Lung (tissue), 12 donors: ENCODE results near the gene CACNA1E. TPM values are rescaled to one million over a fixed set of nuclear protein-coding genes. Genes with fewer than 3 reads are reported as not detected.

Experiments
- ATAC-seq: fragments of 200-7000 bp; cut with Tn5 transposase; one replicate; pipeline ENCODE4 v1.9.1; 2020; ENCODE audit warnings: moderate number of reproducible peaks; ENCODE audit not compliant: insufficient read depth, low FRiP score
- DNase-seq, 3 donors: peaks; one replicate each; pipeline ENCODE4 v3.0.0-alpha.2; 2013 to 2017
- H3K27ac ChIP-seq, 2 donors: one replicate each; pipeline ENCODE4 v1.5.1; 2013; ENCODE audit warnings: mild to moderate bottlenecking in 2 of 2, moderate library complexity in 2 of 2, control low read depth in 1 of 2, inconsistent platforms in 1 of 2, low read depth in 1 of 2, low read length in 1 of 2
- H3K27me3 ChIP-seq, 3 donors: one replicate each; pipeline ENCODE4 v1.5.1; 2013; ENCODE audit warnings: low read length in 2 of 3; ENCODE audit not compliant: control insufficient read depth in 3 of 3, insufficient read depth in 3 of 3
- H3K36me3 ChIP-seq, 4 donors: one replicate each; pipeline ENCODE4 v1.5.1; 2013; ENCODE audit warnings: low read length in 4 of 4, mild to moderate bottlenecking in 1 of 4, moderate library complexity in 1 of 4; ENCODE audit not compliant: control insufficient read depth in 4 of 4, insufficient read depth in 4 of 4
- H3K4me1 ChIP-seq, 5 donors: one replicate each; pipeline ENCODE4 v1.5.1; 2013; ENCODE audit warnings: low read length in 5 of 5, mild to moderate bottlenecking in 2 of 5, moderate library complexity in 1 of 5; ENCODE audit not compliant: control insufficient read depth in 5 of 5, insufficient read depth in 5 of 5
- H3K4me3 ChIP-seq: one replicate; pipeline ENCODE4 v1.5.1; 2013; ENCODE audit warnings: mild to moderate bottlenecking, control low read depth, moderate library complexity
- H3K9ac ChIP-seq, 2 donors: one replicate each; pipeline ENCODE4 v1.5.1; 2013; ENCODE audit warnings: low read length in 2 of 2, control low read depth in 1 of 2; ENCODE audit not compliant: insufficient read depth in 1 of 2
- H3K9me3 ChIP-seq, 4 donors: one replicate each; pipeline ENCODE4 v1.5.1; 2013; ENCODE audit warnings: low read length in 3 of 4, mild to moderate bottlenecking in 1 of 4, moderate library complexity in 1 of 4; ENCODE audit not compliant: control insufficient read depth in 4 of 4, insufficient read depth in 3 of 4
- CTCF ChIP-seq: IDR thresholded peaks from 2 replicates; pipeline ENCODE4 v1.5.1; 2012; ENCODE audit warnings: mild to moderate bottlenecking; ENCODE audit errors: control extremely low read depth, extremely low read depth
- WGBS, 2 donors: extraction: QIAGEN DNeasy Blood & Tissue Kit; methylation state at CpG; one replicate each; pipeline ENCODE4 v1.1.7; 2013; 5-methylcytosine and 5-hydroxymethylcytosine counted together
- polyA plus RNA-seq, 2 donors: library from polyadenylated mRNA; stranded (reverse); fragments of 200-250 nt; gene quantifications; one replicate each; pipeline ENCODE4 v1.2.1, GENCODE V29; 2013
- total RNA-seq, 2 donors: library from RNA; depleted of rRNA in 1 of 2; stranded (reverse); fragments of >200 nt in 1 of 2; gene quantifications; one replicate each; pipeline ENCODE4 v1.2.1, GENCODE V29; 2014 to 2021
- donor health status: control.
- donor health status: control.
- donor health status: Bipolar disorder and iron deficiency.
- donor health status: healthy.
- donor health status: DM: yes; HTN: yes; CAD: no.

The CACNA1E gene
- total and polyA plus RNA-seq, 4 donors: 0.02 to 1.4 (median 0.80) TPM

GRCh38 chr1:181669246-181669645 lies 185.9 kb downstream of the CACNA1E start:
- ATAC-seq (no peak), DNase-seq (no peak)
- H3K4me3 ChIP-seq: no peak overlapping the region
- no peak overlapping the region for H3K9ac ChIP-seq
- H3K36me3 ChIP-seq: no peaks in the 10 kb centered on the region
- no peak overlapping the region for H3K27ac ChIP-seq
- WGBS, 2 donors: 72 to 76% methylated on average over 6 of the region's 6 CpGs
- no peaks in the 10 kb centered on the region for H3K4me1 ChIP-seq
- no peaks in the 10 kb centered on the region for H3K27me3 ChIP-seq
- TF ChIP-seq CTCF: no peak
- H3K9me3 ChIP-seq: peaks cover 0 to 8% (median 0%) of the 10 kb centered on the region in 4 donors

- Histone ChIP-seq H3K27me3 (no peaks in the 10 kb centered on the region), H3K4me1 (no peaks in the 10 kb centered on the region), H3K4me3 (no peak overlapping the region), H3K36me3 (no peaks in the 10 kb centered on the region), H3K9me3 (peaks cover 0 to 8% (median 0%) of the 10 kb centered on the region in 4 donors), H3K27ac (no peak overlapping the region), H3K9ac (no peak overlapping the region)
- TF ChIP-seq CTCF: no peak
- ATAC-seq (no peak), DNase-seq (no peak)
- WGBS, 2 donors: 76 to 79% methylated on average over 3 of the region's 3 CpGs
Observed at GRCh38 chr1:181674617-181675016, 191.3 kb downstream of the CACNA1E start.

GRCh38 chr1:181675091-181675917 lies 192.0 kb downstream of the CACNA1E start:
- Histone ChIP-seq H3K4me3 (no peak overlapping the region), H3K9ac (no peak overlapping the region), H3K4me1 (no peaks in the 10 kb centered on the region), H3K27me3 (no peaks in the 10 kb centered on the region), H3K9me3 (peaks cover 0 to 8% (median 0%) of the 10 kb centered on the region in 4 donors), H3K27ac (no peak overlapping the region), H3K36me3 (no peaks in the 10 kb centered on the region)
- ATAC-seq (no peak), DNase-seq (no peak)
- WGBS, 2 donors: 49 to 50% methylated on average over 10 of the region's 10 CpGs
- no peak for TF ChIP-seq CTCF

- H3K27me3 ChIP-seq: no peaks in the 10 kb centered on the region
- TF ChIP-seq CTCF: no peak
- ATAC-seq (no peak), DNase-seq (no peak)
- no peaks in the 10 kb centered on the region for H3K36me3 ChIP-seq
- no peak overlapping the region for H3K4me3 ChIP-seq
- peaks cover 0 to 8% (median 0%) of the 10 kb centered on the region in 4 donors for H3K9me3 ChIP-seq
- WGBS, 2 donors: 30 to 32% methylated on average over 5 of the region's 5 CpGs
- no peak overlapping the region for H3K9ac ChIP-seq
- no peak overlapping the region for H3K27ac ChIP-seq
- no peaks in the 10 kb centered on the region for H3K4me1 ChIP-seq
Observed at GRCh38 chr1:181675918-181676190, 192.5 kb downstream of the CACNA1E start.
